B cell (primary cell): ENCODE data around the gene C3.

Experiments used
- CTCF ChIP-seq: fragments of 200-600 bp; IDR thresholded peaks from one replicate; pipeline ENCODE4 v1.8.0; 2022; ENCODE audit warnings: antibody characterized with exemption, mild to moderate bottlenecking
- EZH2 ChIP-seq: IDR thresholded peaks from 2 replicates; pipeline ENCODE4 v1.6.1; 2012; ENCODE audit warnings: borderline replicate concordance, low read depth, mild to moderate bottlenecking, moderate library complexity, low read length; ENCODE audit not compliant: insufficient read depth, poor library complexity, severe bottlenecking

- no peak for TF ChIP-seq CTCF
- no peak for TF ChIP-seq EZH2
Measured at GRCh38 chr19:6732803-6733337, 12.4 kb upstream of the C3 start.
